ENCODE measurements around the gene AP2A2. TPM values are rescaled to one million over a fixed set of nuclear protein-coding genes. Genes with fewer than 3 reads are reported as not detected.

Gene AP2A2
- total and polyA plus RNA-seq, 2 donors (not counting 1 experiment from before 2014, with no cell fraction given) = 53.1 to 57.0 TPM

DNA sequence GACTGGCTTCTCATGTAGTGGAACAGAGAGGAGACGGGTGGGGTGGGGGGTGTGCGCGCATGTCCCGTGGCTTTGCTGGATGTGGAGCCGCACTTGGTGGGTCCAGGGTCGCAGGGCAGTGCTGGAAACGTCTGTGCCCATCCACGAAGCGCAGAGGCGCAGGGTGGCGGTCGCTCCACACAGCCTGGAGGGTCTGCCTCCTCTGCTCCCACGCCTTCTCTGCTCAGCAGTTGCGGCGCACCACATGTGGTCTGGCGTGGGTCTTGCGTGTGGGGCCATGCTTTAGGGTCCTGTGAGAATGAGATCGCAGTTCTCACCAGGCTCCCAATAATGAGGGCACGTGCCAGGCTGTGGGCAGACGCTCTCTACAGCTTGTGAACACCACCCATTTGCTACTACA lies 60.2 kb downstream of the AP2A2 start:
- DNase-seq (no peak), ATAC-seq (ENCODE audit: low read depth) (no peak)
- no peaks in the 10 kb centered on the region for H3K27me3 Mint-ChIP-seq
- no peak overlapping the region for H3K4me2 ChIP-seq (replicated peaks; ENCODE audit: low read depth, low read length, poor library complexity, severe bottlenecking)
- H3K9ac ChIP-seq (ENCODE audit: low read length) = no peak overlapping the region
- WGBS (ENCODE audit: insufficient coverage) = 98% methylated on average over 20 of the region's 20 CpGs
- H3K9me3 Mint-ChIP-seq (ENCODE audit: insufficient read depth) = no peaks in the 10 kb centered on the region
- peaks cover under 1% of the 10 kb centered on the region for H3K79me2 ChIP-seq (ENCODE audit: control insufficient read depth, insufficient read depth, low read length)
- intact Hi-C loops (cut with micrococcal nuclease) = no loop called here
- ChIA-PET CTCF (no interaction called here), POLR2A (no interaction called here)
- TF ChIP-seq EZH2 (IDR thresholded peaks at IDR 0.05; ENCODE audit: borderline replicate concordance, insufficient read depth, low read depth, low read length, poor library complexity, severe bottlenecking) = no peak
- TF ChIP-seq, protein P1, sequence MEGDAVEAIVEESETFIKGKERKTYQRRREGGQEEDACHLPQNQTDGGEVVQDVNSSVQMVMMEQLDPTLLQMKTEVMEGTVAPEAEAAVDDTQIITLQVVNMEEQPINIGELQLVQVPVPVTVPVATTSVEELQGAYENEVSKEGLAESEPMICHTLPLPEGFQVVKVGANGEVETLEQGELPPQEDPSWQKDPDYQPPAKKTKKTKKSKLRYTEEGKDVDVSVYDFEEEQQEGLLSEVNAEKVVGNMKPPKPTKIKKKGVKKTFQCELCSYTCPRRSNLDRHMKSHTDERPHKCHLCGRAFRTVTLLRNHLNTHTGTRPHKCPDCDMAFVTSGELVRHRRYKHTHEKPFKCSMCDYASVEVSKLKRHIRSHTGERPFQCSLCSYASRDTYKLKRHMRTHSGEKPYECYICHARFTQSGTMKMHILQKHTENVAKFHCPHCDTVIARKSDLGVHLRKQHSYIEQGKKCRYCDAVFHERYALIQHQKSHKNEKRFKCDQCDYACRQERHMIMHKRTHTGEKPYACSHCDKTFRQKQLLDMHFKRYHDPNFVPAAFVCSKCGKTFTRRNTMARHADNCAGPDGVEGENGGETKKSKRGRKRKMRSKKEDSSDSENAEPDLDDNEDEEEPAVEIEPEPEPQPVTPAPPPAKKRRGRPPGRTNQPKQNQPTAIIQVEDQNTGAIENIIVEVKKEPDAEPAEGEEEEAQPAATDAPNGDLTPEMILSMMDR (IDR thresholded peaks at IDR 0.05) = no peak
- H3K36me3 ChIP-seq (replicated peaks in 1 of 2; ENCODE audit: control extremely low read depth in 1 of 2, control insufficient read depth in 1 of 2, extremely low read depth in 1 of 2, insufficient read depth in 2 of 2, low read length in 1 of 2) = peaks cover 4 to 58% of the 10 kb centered on the region in 2 experiments
- no peak overlapping the region for H3K4me3 Mint-ChIP-seq
- no peaks in the 10 kb centered on the region for H3K9me3 ChIP-seq (ENCODE audit: control extremely low read depth in 1 of 3, control insufficient read depth in 2 of 3, insufficient read depth in 1 of 3, low read length in 2 of 3)
- H3K27ac Mint-ChIP-seq = no peak overlapping the region
- H3K27me3 ChIP-seq (replicated peaks in 1 of 4; ENCODE audit: control extremely low read depth in 1 of 4, control insufficient read depth in 3 of 4, insufficient read depth in 4 of 4, low read length in 3 of 4) = no peaks in the 10 kb centered on the region
- no peak overlapping the region for H2AFZ ChIP-seq (ENCODE audit: insufficient read depth, low read depth, low read length, poor library complexity, severe bottlenecking)
- H3K4me1 Mint-ChIP-seq = no peaks in the 10 kb centered on the region
- H4K20me1 ChIP-seq (ENCODE audit: control insufficient read depth, insufficient read depth, low read length, poor library complexity, severe bottlenecking) = peaks cover 12% of the 10 kb centered on the region
- no peak overlapping the region for H3K4me3 ChIP-seq (ENCODE audit: control extremely low read depth in 1 of 5, extremely low read depth in 1 of 5, insufficient read depth in 1 of 5, low read depth in 2 of 5, low read length in 4 of 5)
- no peak overlapping the region for H3K27ac ChIP-seq (ENCODE audit: low read length in 2 of 2)
- H3K4me1 ChIP-seq (ENCODE audit: control insufficient read depth in 2 of 2, insufficient read depth in 2 of 2, low read length in 2 of 2) = no peaks in the 10 kb centered on the region

DNA sequence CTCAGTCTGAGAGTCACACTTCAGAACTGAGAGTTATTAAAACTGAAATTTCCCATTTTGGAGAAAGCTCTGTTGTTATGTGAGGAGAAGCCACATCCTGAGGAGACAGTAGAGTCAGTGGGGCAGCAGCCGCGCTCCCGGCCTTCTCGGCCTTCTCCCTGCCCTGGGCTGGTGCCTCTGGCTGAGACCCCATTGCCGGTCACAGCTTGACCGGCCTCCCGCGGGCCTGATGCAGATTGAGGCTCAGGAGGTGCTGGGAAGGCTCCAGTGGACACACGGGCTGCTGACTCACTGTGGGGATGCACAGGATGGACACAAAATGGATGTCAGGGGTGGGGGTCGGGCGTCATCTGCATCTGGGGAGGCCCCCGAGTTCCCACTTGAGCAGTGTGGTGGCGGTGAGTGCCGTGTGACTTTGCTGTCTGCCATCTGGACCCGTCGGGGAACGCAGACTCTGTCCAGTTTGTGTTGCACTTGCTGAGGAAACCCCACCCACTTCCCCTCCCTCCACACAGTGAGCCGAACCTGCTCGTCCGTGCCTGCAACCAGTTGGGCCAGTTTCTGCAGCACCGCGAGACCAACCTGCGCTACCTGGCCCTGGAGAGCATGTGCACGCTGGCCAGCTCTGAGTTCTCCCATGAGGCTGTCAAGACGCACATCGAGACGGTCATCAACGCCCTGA lies 60.7 kb downstream of the AP2A2 start:
- Mint-ChIP-seq H3K27ac (no peak overlapping the region), H3K27me3 (no peaks in the 10 kb centered on the region), H3K9me3 (ENCODE audit: insufficient read depth) (no peaks in the 10 kb centered on the region), H3K4me3 (no peak overlapping the region), H3K4me1 (no peaks in the 10 kb centered on the region)
- Histone ChIP-seq H3K9me3 (ENCODE audit: control extremely low read depth in 1 of 3, control insufficient read depth in 2 of 3, insufficient read depth in 1 of 3, low read length in 2 of 3) (no peaks in the 10 kb centered on the region), H3K4me3 (ENCODE audit: control extremely low read depth in 1 of 5, extremely low read depth in 1 of 5, insufficient read depth in 1 of 5, low read depth in 2 of 5, low read length in 4 of 5) (no peak overlapping the region), H3K27ac (ENCODE audit: low read length in 2 of 2) (no peak overlapping the region), H3K4me1 (ENCODE audit: control insufficient read depth in 2 of 2, insufficient read depth in 2 of 2, low read length in 2 of 2) (no peaks in the 10 kb centered on the region), H3K27me3 (replicated peaks in 1 of 4; ENCODE audit: control extremely low read depth in 1 of 4, control insufficient read depth in 3 of 4, insufficient read depth in 4 of 4, low read length in 3 of 4) (no peaks in the 10 kb centered on the region), H3K4me2 (replicated peaks; ENCODE audit: low read depth, low read length, poor library complexity, severe bottlenecking) (no peak overlapping the region), H2AFZ (ENCODE audit: insufficient read depth, low read depth, low read length, poor library complexity, severe bottlenecking) (no peak overlapping the region), H4K20me1 (ENCODE audit: control insufficient read depth, insufficient read depth, low read length, poor library complexity, severe bottlenecking) (peaks cover 18% of the 10 kb centered on the region), H3K79me2 (ENCODE audit: control insufficient read depth, insufficient read depth, low read length) (peaks cover 4% of the 10 kb centered on the region), H3K36me3 (replicated peaks in 1 of 2; ENCODE audit: control extremely low read depth in 1 of 2, control insufficient read depth in 1 of 2, extremely low read depth in 1 of 2, insufficient read depth in 2 of 2, low read length in 1 of 2) (peaks cover 4 to 58% of the 10 kb centered on the region in 2 experiments), H3K9ac (ENCODE audit: low read length) (no peak overlapping the region)
- 95% methylated on average over 27 of the region's 28 CpGs for WGBS (ENCODE audit: insufficient coverage)
- TF ChIP-seq EZH2 (IDR thresholded peaks at IDR 0.05; ENCODE audit: borderline replicate concordance, insufficient read depth, low read depth, low read length, poor library complexity, severe bottlenecking) = no peak
- TF ChIP-seq, protein P1 (IDR thresholded peaks at IDR 0.05) = no peak
- intact Hi-C loops (cut with micrococcal nuclease) = no loop called here
- no peak for DNase-seq
- CTCF ChIA-PET = no interaction called here
- POLR2A ChIA-PET = no interaction called here
- no peak for ATAC-seq (ENCODE audit: low read depth)

Measured in B cell (primary cell).